Measurements from ENCODE around the gene YWHAB. TPM values are rescaled to one million over a fixed set of nuclear protein-coding genes. Genes with fewer than 3 reads are reported as not detected.

The YWHAB gene
- total RNA-seq, 4 donors from 2014 or later: 110 to 170 (median 133) TPM

- TF ChIP-seq CTCF (IDR thresholded peaks at IDR 0.05): no peak
- no peak for TF ChIP-seq POLR2A (IDR thresholded peaks at IDR 0.05)
- Histone ChIP-seq H3K27ac (no peak overlapping the region), H3K36me3 (no peaks in the 10 kb centered on the region), H3K9me3 (no peaks in the 10 kb centered on the region), H3K27me3 (peaks cover 0 to 18% (median 0%) of the 10 kb centered on the region in 4 donors), H3K4me3 (no peak overlapping the region), H3K4me1 (no peaks in the 10 kb centered on the region)
- intact Hi-C loops (cut with DNase I): no loop called here
- DNase-seq: no peak
- 65 to 71% methylated on average over 3 of the region's 3 CpGs for WGBS, 2 donors
These were observed 35.2 kb upstream of the YWHAB start for GRCh38 chr20:44850272-44850671.

GRCh38 chr20:44850837-44851236 lies 34.7 kb upstream of the YWHAB start:
- Histone ChIP-seq H3K27me3 (peaks cover 0 to 14% (median 0%) of the 10 kb centered on the region in 4 donors), H3K9me3 (no peaks in the 10 kb centered on the region), H3K36me3 (no peaks in the 10 kb centered on the region), H3K4me1 (no peaks in the 10 kb centered on the region), H3K4me3 (no peak overlapping the region), H3K27ac (no peak overlapping the region)
- 57 to 76% methylated on average over 1 of the region's 1 CpG for WGBS, 2 donors
- intact Hi-C loops (cut with DNase I): no loop called here
- TF ChIP-seq CTCF (IDR thresholded peaks at IDR 0.05) (no peak), POLR2A (IDR thresholded peaks at IDR 0.05) (no peak)
- DNase-seq: no peak

- intact Hi-C loops (cut with DNase I): no loop called here
- peaks cover 0 to 14% (median 0%) of the 10 kb centered on the region in 4 donors for H3K27me3 ChIP-seq
- no peaks in the 10 kb centered on the region for H3K4me1 ChIP-seq
- H3K36me3 ChIP-seq: no peaks in the 10 kb centered on the region
- no peak overlapping the region for H3K4me3 ChIP-seq
- no peak overlapping the region for H3K27ac ChIP-seq
- TF ChIP-seq CTCF (IDR thresholded peaks at IDR 0.05) (no peak), POLR2A (IDR thresholded peaks at IDR 0.05) (no peak)
- WGBS, 2 donors: 46 to 67% methylated on average over 3 of the region's 3 CpGs
- DNase-seq: no peak
- H3K9me3 ChIP-seq: no peaks in the 10 kb centered on the region
These were observed 34.0 kb upstream of the YWHAB start for GRCh38 chr20:44851545-44851944.

GRCh38 chr20:44856442-44856841 lies 29.1 kb upstream of the YWHAB start:
- no peak overlapping the region for H3K4me3 ChIP-seq
- intact Hi-C loops (cut with DNase I): no loop called here
- no peak for DNase-seq
- H3K27me3 ChIP-seq: no peaks in the 10 kb centered on the region
- TF ChIP-seq CTCF (IDR thresholded peaks at IDR 0.05) (no peak), POLR2A (IDR thresholded peaks at IDR 0.05) (no peak)
- WGBS, 2 donors: 48 to 57% methylated on average over 2 of the region's 2 CpGs
- H3K36me3 ChIP-seq: no peaks in the 10 kb centered on the region
- peaks cover 0 to 6% (median 5%) of the 10 kb centered on the region in 3 donors for H3K4me1 ChIP-seq
- H3K9me3 ChIP-seq: no peaks in the 10 kb centered on the region
- H3K27ac ChIP-seq: no peak overlapping the region

- TF ChIP-seq POLR2A (IDR thresholded peaks at IDR 0.05) (no peak), CTCF (IDR thresholded peaks at IDR 0.05) (no peak)
- Histone ChIP-seq H3K36me3 (no peaks in the 10 kb centered on the region), H3K27me3 (no peaks in the 10 kb centered on the region), H3K4me1 (peaks cover 3 to 9% (median 8%) of the 10 kb centered on the region in 3 donors), H3K27ac (no peak overlapping the region), H3K4me3 (no peak overlapping the region), H3K9me3 (no peaks in the 10 kb centered on the region)
- 85 to 88% methylated on average over 6 of the region's 6 CpGs for WGBS, 2 donors
- intact Hi-C loops (cut with DNase I): no loop called here
- DNase-seq: no peak
These were observed 28.6 kb upstream of the YWHAB start for GRCh38 chr20:44856856-44857448.
